Measurements from ENCODE around the gene NT5C3A.

- no peak for TF ChIP-seq CTCF (conservative IDR thresholded peaks at IDR 0.05 in 1 of 2, IDR thresholded peaks at IDR 0.05 in 1 of 2; ENCODE audit: extremely low read depth in 1 of 2, insufficient read depth in 1 of 2, low read depth in 1 of 2, low read length in 2 of 2)
- TF ChIP-seq EZH2 (IDR thresholded peaks at IDR 0.05; ENCODE audit: borderline replicate concordance, low read length) = no peak
These were observed 8.3 kb upstream of the NT5C3A start for GRCh38 chr7:33070831-33071230.
